NK-92 (cell line): ENCODE measurements around the gene BRINP1.

Source experiments
- DNase-seq: peaks from one replicate; lab custom pipeline; 2025; ENCODE audit not compliant: unreplicated experiment; lab: John Stamatoyannopoulos, UW

The BRINP1 gene

DNA sequence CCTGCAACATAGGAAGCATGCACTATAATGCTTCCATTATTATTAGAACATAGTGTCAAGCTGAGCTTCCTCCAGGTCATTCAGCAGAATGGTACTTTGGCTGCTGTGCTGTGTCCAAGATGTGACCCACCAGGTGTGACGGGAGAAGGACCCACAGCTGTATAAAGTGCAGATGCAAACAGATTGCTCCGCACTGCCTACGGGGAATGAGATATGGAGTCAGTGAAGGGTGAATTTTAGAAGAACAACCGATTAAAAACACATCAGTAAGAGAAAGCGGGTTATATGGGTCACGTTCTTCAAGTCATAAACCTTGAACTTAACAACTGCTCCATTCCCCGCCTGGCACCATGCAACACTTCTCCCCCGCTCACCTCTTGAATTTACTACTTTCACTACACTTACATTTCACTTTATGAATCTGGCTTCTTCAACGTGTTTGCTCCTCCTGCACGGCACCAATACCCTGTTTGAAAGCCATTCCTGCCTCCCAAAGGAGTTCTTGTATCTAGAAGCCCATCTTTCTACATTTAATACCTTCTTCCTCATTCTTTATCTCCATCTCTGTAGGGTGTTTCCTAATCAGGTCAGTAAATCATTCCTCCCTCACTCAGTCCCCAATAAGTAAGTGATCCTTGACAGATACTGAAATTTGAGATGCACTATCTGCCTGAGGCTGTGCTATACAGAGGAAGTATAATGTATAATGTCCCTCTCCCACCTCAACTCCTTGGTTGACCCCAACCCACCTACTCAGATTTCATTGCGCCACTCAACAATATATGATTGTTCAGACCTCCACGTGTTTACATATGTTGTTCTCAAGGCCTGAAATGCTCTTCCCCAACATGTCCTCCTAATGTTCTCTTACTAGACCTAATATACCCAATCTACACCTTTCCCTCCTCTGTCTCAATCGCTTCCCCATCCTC lies 25.9 kb downstream of the BRINP1 start:
- DNase-seq = no peak

DNA sequence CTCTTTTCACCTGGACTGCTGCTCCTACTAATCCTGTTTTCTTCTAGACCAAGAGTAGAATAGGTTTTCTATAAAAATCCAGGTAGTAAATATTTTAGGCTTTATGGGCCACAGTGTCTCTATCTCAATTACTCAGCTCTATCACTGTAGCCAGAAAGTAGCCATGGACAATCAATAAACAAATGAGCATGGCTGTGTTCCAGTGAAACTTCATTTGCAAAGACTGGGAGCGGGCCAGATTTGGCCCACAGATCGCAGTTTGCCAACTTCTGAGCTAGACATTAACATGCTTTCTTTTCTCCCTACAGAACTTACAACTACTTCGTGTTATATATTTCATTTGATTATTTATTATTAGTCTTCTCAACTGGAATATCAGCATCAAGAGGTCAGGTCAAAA lies 30.2 kb downstream of the BRINP1 start:
- DNase-seq = no peak

DNA sequence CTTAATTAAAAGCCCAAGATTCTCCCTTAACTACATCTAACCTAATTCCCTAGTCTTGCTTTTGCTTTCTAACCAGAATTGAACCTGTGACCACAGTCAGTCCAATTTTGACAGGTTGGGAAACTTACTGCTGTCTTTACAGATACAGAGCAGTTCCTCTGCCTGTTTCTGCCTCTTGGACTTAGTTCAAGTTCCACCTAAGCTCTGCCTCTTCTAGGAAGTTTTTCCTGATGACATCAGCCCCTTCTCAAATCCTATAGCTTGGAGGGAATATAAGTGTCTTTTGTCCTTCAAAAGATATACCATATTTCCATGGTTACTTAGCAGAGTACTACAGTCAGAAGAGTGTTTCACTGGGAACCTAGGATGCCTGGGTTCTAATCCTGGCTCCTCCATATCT lies 31.7 kb downstream of the BRINP1 start:
- no peak for DNase-seq

DNA sequence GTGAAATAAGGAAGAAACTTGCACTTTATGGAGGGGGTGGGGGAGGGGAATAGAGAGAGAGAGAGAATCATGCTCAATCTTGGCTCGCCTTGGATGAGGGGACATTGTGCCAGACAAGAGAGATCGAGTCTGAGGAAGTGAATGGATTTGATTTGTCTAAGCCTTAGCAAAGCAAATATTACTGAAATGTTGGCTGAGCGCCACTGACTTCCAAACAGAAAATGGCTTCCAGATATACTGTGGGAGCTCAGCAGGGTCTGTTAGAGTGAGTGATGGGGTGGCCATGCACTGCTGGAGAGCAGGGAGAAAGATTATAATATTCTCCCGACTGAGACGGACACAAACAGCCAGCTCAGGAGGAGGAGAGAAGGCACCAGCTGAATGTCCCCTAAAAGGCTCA lies 34.5 kb downstream of the BRINP1 start:
- DNase-seq = no peak

DNA sequence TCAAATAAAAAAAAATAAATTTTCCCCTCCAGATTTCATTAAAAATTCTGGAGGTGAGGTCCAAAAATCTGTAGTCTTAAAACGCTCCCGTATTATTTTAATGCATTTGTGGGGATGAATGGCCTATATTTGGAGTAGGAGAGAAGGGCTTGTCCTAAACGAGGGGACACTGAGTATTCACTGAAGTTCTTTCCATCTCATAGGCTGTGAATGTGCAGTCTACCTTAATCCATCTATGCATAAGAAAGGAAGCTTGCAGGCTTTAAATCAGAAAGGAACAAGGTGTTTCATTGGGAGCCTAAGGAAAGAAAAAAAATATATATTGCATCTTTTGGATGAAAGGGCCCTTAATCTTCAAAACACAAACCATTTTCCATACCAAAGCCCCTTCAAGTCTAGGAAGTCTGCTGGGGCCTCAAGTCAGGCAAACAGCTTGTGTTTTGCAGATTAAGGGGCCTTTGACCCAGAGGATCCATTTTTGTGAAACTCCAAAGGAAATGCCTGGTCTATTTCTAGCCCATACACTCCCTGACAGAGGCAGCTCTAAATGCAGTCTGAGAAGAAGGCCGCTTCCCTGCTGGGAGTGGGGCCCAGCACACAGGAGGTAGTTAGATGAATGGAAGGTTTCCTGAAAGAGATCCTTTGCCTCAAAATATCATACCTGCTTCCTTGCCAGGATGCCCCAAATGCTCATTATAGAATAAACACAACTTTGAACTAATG lies 35.6 kb downstream of the BRINP1 start:
- DNase-seq = no peak

DNA sequence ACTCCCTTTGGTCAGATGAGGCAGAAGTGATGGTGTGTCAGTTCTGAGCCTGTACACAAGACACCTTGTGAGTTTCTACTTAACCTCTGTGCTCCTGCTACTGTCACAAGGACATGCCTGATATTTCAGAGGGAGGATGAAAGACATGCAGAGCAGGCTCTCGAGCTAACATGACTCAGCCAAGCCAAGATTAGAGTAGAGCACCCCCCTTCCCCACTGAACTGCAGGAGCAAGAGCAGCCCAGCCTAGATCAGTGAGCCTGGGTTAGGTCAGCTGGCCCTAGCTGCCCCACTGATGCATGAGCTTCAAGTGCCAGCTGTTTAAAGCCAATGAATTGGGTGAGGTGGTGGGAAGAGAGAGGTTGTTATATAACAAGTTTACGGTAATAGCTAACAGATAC lies 36.7 kb downstream of the BRINP1 start:
- no peak for DNase-seq

DNA sequence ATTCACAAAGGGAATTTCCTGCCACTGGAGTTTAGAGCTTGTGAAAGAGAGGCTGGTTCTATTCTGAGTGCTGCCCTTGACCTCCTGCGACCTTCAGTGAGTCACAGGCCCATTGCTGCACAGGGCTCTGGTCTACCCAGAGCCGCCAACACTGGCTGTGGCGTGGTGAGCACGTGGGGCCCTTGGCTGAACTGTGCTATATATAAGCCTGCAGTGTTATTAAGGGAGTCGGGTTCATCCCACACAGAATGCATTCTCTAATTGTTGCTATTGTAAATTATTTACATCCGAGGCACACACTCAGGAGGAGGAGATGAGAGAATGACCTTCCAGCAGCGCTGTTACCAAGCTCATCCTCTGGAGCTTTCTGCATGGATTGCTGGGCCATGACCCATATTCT lies 47.1 kb downstream of the BRINP1 start:
- DNase-seq = no peak

DNA sequence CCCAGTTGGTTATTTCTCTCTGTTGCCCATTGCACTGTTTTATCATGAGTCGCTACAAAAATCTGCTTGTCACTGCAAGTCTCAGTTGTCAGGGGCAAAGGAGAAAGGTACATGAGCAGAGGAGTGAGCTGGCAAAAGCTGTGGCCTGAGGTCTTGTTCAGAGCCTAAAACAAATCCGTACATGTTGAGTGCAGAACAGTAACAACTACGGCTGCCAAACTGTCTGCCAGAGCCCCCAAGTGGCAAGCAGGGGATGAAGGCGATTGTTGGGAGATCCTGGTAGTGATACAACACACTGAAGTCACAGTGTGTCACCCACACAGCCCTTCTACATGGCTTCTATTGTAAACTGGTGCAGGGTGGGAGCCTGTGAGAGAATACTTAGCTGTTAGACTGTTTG lies 50.9 kb downstream of the BRINP1 start:
- no peak for DNase-seq

DNA sequence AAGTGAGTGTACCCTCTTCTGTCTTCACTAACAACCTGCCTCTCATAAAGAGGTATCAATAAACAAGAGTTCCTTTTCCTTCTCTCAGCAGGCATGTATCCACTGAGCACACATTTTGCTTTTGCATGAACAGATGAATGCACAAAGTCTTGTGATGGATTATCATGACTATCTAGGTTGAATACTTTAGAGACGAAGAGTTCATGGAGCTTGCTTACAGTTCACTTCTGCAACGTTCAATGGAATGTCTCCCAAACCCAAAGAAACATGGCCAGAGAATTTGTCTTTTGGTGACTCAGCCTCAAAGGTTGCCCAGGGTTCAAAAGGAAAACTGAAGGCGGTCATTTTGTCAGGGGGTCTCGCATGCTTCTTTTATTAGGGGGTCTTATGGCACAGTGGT lies 55.4 kb downstream of the BRINP1 start:
- DNase-seq = no peak

DNA sequence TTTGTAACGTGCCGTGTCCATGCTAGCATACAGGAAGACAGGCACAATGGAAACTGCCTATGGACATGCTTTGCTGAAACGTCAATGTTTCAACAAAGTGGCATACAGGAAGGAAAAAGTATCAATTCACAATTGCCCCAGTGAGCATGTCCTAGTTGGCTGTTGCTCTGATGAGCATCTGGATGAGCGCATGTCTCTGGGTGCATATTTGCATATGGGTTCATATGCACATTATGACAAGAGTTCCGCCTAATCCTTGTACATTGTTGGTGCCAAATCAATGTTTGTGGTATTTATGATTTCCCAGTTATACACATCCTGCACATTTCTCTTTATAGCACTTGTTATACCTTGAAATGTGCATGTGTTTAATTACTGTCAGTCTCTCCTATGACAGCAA lies 58.5 kb downstream of the BRINP1 start:
- no peak for DNase-seq

DNA sequence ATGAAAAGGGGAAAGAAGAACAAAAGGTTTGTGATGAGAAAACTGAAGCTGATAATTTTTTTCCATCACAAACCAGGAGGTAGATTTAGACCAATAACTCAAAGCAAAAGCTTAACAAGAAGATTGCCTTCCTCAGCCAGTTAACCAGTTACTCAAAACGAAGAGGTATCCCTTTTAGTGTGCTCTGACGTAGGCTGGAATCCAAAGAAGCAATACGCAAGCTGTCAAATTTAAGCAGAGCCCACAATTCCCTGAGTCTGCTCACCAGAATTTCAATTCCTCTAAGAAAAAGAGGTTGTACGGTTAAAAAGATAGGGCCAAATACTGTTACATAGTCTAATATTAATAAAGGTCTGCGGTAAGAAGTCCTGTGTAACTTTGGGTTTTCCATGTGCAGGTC lies 61.8 kb downstream of the BRINP1 start:
- DNase-seq = no peak

DNA sequence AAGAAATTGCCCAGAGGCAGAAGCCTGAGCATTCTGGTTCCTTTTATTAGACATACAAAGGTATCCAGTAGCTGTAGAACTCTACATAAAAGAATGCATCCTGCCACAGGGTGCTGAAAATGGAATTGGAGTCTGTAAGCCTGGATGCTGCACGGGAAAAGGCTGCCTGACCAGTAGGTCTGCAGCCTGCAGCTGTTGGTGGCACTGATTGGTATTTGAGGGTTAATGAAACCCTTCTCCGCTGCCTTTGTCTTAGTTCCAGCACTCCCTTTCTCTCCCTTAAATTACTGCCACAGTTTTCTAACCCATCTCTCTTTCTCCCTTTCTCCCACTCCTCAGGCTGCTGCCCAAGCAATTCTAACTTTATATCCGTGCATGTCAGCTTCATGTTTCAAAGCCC lies 64.7 kb downstream of the BRINP1 start:
- DNase-seq = no peak

DNA sequence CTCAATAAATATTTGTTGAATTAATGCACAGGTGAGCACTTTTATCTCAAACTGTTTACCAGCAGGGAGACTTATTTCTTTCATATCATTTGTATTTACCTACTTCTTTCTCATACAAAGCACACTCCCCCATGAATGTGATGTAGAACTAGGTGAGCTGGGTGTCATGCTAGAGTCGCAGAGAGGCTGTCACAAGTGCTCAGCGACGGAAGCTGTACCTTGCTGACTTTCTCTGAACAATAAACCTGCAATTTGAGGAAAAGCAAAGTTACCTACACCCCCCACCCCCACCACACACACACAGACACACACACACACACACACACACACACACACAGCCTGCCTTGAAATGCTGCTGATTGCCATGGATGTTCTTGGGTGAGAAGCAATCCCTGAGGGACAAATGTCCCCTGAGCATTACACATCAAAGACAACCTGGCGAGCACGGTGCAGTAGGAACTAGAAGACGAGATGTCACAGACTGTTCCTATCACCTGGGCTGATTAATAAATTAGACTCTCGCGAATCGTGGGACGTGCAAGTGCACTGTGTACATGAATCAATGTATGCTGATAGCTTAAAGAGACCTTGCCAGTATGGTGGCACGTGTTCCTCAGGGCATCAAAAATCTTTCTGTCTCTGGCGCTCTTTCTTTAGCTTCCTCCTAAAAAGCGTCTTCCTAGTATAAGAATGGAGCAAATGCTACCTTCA lies 66.1 kb downstream of the BRINP1 start:
- DNase-seq = no peak

DNA sequence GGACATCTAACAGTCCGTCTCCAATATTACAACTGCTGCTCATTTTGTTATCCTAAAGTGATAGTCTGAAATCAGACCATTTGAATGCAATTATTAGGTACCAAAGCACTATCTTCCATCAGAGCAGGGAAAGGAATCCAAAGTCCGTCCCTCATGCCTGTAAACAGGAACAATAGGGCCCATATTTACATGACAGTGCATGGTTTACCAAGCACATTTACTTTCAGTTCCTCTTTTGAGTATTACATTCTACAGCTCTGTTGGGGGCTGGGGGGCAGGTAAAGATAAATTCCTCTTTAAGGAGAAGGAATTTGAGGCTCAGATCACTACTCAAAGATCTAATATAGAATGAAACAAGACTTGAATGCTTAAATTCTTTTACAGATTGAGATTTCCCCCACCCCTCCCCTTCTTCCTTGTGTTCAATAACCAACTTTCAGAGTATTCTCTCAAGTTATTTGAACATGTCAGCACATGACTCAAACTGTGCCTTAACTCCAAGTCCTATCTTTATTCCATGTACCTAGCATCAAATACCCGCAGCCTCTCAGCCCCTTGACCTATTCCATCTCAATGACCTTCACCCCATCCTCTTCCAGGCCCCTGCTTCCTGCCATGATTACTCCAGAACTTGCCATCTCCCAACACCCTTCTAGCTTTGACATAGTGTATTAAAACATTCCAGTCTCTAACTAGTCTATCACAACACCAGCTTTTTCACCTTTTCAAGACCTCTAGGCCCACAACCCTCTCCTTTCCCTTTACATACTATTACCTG lies 71.0 kb downstream of the BRINP1 start:
- no peak for DNase-seq

DNA sequence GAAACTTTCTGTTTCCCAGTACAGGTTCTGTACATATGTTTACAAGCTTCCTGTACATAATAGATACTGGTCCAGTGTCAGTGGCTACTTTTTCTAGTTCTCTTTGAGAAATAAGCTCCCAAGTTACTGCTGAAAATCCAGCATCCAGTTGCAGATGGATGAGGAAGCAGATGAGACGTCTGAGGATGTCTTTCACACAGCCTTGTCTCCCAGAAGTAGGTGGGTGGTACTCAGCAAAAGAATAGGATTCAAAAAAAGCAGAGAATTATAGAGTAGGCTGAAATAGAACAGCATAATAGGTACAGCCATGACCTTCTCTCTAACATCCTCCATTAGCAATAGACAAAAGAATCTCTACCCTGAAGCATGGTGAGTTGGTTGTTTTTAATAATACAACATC lies 77.7 kb downstream of the BRINP1 start:
- DNase-seq = no peak

DNA sequence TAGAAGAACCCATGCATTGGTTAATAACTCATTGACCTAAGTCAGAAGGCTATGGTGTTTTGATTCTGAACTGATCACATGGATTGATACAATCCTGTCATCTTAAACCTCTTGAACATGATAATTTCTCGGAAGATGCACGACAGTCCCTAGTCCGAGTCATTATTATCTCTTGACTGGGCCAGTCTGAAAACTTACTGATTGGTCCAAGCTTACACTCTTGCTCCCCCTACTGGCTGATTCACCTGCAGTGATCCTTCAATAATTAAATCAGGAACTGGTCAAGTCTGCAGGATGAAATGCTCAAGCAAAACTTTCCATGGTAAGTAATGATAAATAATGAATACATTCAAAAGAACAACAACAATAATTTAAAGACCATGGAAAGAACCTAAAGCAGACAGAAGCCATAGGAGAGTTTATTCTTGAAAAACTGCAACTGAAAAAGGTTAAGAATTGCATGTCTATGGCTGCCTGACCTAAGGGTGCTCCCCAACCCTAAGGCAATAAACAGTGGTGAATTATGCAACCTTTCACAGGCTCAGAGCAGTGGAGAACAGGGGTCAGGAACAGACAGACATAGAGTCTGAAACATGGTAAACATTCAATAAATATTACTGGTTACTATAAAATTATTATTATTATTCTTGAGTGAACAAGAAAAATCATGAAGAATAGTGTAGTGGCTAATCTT lies 79.3 kb downstream of the BRINP1 start:
- no peak for DNase-seq

DNA sequence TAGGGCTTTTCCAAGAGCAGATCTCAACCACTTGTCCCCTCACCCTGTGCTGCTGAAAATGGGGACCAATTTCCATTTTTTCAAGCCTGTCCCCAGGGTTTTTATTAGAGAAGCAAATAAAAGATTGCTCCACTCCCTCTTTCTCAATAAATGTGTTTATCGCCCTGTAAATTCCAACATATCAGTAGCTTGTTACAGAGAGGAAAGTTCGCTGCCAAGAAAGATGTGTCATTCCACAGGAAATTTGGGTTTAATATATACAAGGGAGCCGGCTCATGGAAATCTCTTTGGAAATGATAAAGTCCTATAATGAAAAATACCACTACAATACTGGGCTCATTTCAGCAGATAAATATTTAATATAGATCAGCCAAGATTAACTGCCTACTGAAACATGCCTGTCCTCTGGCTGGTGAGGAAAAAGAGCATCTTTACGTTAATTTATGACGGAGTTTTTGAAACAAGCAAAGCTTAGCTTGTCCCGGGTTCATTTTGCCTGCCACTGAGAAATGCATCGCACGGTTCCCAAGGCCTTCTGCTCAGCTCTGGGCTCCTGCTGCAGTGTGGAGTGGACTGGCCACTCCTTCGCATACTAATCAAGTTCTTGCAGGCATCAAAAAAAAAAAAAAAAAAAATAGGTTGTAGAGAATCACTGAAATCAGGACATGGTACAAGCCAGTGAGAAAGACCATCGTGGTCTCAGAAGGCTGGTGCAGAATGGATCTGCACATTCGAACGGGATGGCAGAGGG lies 84.5 kb downstream of the BRINP1 start:
- no peak for DNase-seq

DNA sequence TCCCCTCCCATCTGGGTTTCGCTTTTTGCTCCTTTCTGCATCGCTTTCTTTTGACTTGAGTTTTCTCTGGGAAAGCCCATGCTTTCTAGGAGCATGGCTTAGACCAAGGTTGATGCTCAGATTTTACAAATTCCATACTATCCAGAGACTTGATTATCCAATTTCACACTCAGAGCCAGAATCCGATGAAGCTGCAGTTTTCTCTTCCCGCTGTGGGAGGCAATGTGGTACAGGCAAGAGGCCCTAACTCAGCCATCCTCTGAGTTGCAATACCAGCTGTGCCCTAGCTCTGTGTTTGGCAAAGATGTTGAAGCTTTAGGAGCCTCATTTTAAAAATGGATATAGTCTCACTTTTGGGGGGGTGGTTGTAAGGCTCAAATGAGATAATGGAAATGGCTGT lies 85.1 kb downstream of the BRINP1 start:
- DNase-seq = no peak

DNA sequence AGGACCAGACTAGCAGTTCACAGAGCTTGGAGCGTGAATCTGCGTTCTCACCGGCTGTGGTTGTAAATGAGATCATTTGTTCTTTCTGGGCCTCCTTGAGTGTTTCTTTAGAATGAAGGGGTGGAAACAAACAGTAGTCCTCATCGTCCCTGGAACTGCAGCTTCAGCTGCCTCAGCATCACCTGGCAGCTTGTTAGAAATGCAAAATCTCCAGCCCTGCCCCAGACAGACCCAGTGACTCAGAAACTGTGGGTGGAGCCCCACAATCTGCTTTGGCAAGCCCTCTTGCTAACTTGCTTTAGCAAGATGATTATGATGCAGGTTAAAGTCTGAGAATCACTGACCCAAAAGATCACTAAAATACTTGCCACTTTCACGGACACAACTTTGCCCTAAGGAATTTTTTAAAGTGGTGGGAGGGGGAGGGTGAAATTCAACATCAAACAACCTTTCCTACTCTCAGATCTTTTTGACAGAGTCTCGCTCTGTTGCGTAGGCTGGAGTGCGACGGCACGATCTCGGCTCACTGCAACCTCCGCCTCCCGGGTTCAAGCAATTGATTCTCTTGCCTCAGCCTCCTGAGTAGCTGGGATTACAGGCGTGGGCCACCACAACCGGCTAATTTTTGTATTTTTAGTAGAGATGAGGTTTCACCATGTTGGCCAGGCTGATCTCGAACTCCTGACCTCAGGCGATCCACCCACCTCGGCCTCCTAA lies 86.0 kb downstream of the BRINP1 start:
- DNase-seq = no peak
